Measurements from ENCODE around the gene DNAH10.
"Not testable (repeated sequence)": the region's sequence is repeated elsewhere in the genome, so short reads cannot be mapped to it uniquely, and the experiment has no call there.

Gene DNAH10

DNA sequence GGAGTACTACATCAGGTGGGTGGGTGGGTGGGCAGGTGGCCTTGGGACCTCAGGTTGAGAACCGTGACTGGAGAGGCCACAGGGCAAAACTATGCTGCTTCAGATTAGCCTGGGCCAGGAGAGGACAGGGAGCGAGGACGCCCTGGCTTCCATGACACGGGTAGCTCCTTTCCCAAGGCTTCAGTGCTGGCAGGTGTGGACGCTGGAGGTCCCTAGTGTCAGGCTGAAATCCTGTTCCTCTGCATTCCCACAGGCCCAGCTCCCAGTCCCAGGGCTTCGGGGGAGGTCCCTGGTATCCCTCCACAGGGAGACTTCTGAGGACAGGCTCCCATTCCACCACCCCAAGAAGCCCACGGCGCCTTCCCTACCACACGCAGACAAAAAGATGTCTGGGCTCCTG, 178.9 kb downstream of the DNAH10 start:
- Histone ChIP-seq H3K36me3 (ENCODE audit: control insufficient read depth, low read depth, low read length) (no peaks in the 10 kb centered on the region), H3K27me3 (ENCODE audit: control insufficient read depth, insufficient read depth, low read length) (peaks cover 5% of the 10 kb centered on the region), H3K27ac (ENCODE audit: low read length) (no peak overlapping the region), H3K9me3 (ENCODE audit: control insufficient read depth, low read depth, low read length) (no peaks in the 10 kb centered on the region), H3K4me3 (ENCODE audit: low read length) (no peak overlapping the region), H3K9ac (ENCODE audit: low read length) (no peak overlapping the region), H3K4me1 (ENCODE audit: control insufficient read depth, low read depth, low read length) (no peaks in the 10 kb centered on the region)

DNA sequence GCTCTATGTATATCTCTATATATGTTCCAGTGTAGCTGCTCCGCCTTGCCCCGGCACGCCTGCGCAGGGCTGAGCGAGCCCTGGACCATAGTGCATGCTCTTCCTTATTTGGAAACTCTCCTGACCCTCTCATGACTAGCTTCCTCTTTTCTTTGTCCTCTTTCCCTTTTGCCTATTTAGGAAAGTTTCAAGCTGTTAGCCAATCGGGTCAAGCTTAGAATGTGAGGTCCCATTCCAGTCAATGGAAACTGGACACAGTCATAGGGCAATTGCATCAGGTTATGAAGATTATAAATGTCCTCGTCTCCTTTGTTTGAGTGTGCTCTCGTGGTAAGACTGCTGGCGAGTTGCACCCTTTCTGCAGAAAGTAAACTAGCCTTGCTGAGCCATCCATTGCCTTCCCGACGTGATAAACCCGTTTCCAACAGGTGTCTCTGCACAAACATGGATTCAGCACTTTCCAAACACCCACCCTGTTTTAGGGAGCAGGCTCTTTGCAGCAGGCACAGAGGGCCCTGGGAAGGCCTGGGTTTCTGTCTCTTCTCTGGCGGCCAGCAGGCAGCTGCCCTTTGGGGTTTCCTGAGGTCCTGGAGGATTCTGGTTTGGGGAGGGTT, 179.6 kb downstream of the DNAH10 start:
- Histone ChIP-seq H3K4me3 (ENCODE audit: low read length) (no peak overlapping the region), H3K36me3 (ENCODE audit: control insufficient read depth, low read depth, low read length) (no peaks in the 10 kb centered on the region), H3K9ac (ENCODE audit: low read length) (no peak overlapping the region), H3K4me1 (ENCODE audit: control insufficient read depth, low read depth, low read length) (no peaks in the 10 kb centered on the region), H3K27me3 (ENCODE audit: control insufficient read depth, insufficient read depth, low read length) (peaks cover 5% of the 10 kb centered on the region), H3K27ac (ENCODE audit: low read length) (no peak overlapping the region), H3K9me3 (ENCODE audit: control insufficient read depth, low read depth, low read length) (no peaks in the 10 kb centered on the region)

GRCh38 chr12:123942238-123942653, 180.1 kb downstream of the DNAH10 start:
- Histone ChIP-seq H3K4me1 (ENCODE audit: control insufficient read depth, low read depth, low read length) (no peaks in the 10 kb centered on the region), H3K9ac (ENCODE audit: low read length) (no peak overlapping the region), H3K27me3 (ENCODE audit: control insufficient read depth, insufficient read depth, low read length) (peaks cover 5% of the 10 kb centered on the region), H3K4me3 (ENCODE audit: low read length) (no peak overlapping the region), H3K27ac (ENCODE audit: low read length) (no peak overlapping the region), H3K36me3 (ENCODE audit: control insufficient read depth, low read depth, low read length) (no peaks in the 10 kb centered on the region), H3K9me3 (ENCODE audit: control insufficient read depth, low read depth, low read length) (no peaks in the 10 kb centered on the region)

GRCh38 chr12:123942911-123943648, 181.0 kb downstream of the DNAH10 start:
- Histone ChIP-seq H3K9ac (ENCODE audit: low read length) (no peak overlapping the region), H3K27me3 (ENCODE audit: control insufficient read depth, insufficient read depth, low read length) (peaks cover 5% of the 10 kb centered on the region), H3K27ac (ENCODE audit: low read length) (no peak overlapping the region), H3K9me3 (ENCODE audit: control insufficient read depth, low read depth, low read length) (no peaks in the 10 kb centered on the region), H3K4me1 (ENCODE audit: control insufficient read depth, low read depth, low read length) (no peaks in the 10 kb centered on the region), H3K4me3 (ENCODE audit: low read length) (no peak overlapping the region), H3K36me3 (ENCODE audit: control insufficient read depth, low read depth, low read length) (no peaks in the 10 kb centered on the region)

DNA sequence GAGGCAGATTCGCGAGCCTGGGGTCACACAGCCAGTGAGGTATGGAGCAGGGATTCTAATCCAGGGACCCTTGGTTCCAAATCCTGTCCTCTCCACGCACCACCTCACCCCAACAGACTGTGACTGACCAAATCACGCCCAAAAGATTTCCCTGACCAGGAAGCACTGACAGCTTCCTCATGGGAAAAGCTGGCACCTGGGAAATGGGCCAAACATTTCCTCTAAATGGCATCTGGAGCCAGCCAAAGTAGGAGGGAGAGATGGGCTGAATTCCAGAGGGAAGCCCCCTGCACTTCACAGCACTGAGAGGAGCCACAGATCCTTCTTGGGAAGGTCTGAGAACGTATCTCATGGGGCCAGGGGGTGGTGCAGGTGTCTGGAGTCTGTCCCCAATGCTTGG, 181.7 kb downstream of the DNAH10 start:
- Histone ChIP-seq H3K27me3 (ENCODE audit: control insufficient read depth, insufficient read depth, low read length) (peaks cover 5% of the 10 kb centered on the region), H3K9me3 (ENCODE audit: control insufficient read depth, low read depth, low read length) (no peaks in the 10 kb centered on the region), H3K4me3 (ENCODE audit: low read length) (no peak overlapping the region), H3K9ac (ENCODE audit: low read length) (no peak overlapping the region), H3K36me3 (ENCODE audit: control insufficient read depth, low read depth, low read length) (no peaks in the 10 kb centered on the region), H3K4me1 (ENCODE audit: control insufficient read depth, low read depth, low read length) (no peaks in the 10 kb centered on the region), H3K27ac (ENCODE audit: low read length) (no peak overlapping the region)

DNA sequence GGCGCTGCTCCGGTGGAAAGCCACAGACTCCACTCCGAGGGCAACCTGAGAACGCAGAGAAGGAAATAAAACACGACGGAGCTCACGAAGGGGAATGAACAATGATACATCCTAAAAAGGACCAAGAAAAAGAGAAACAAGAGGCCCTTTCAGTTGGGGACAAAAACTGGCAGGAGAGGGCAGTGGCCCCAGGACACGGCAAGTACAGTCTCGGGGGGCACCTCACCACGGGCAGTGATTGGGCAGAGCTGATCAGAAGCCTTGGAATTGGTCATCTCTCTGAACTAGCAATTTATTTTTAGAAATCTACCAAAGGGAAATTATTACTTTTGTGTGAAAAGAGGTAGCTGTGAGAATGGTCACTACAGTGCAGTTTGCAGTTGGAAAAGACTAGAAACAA, 182.6 kb downstream of the DNAH10 start:
- no peak overlapping the region for H3K27ac ChIP-seq (ENCODE audit: low read length)
- no peaks in the 10 kb centered on the region for H3K36me3 ChIP-seq (ENCODE audit: control insufficient read depth, low read depth, low read length)
- peaks cover 9% of the 10 kb centered on the region for H3K27me3 ChIP-seq (ENCODE audit: control insufficient read depth, insufficient read depth, low read length)
- H3K4me3 ChIP-seq (ENCODE audit: low read length), result no peak overlapping the region
- no peaks in the 10 kb centered on the region for H3K9me3 ChIP-seq (ENCODE audit: control insufficient read depth, low read depth, low read length)
- H3K4me1 ChIP-seq (ENCODE audit: control insufficient read depth, low read depth, low read length), result no peaks in the 10 kb centered on the region
- no peak overlapping the region for H3K9ac ChIP-seq (ENCODE audit: low read length)

DNA sequence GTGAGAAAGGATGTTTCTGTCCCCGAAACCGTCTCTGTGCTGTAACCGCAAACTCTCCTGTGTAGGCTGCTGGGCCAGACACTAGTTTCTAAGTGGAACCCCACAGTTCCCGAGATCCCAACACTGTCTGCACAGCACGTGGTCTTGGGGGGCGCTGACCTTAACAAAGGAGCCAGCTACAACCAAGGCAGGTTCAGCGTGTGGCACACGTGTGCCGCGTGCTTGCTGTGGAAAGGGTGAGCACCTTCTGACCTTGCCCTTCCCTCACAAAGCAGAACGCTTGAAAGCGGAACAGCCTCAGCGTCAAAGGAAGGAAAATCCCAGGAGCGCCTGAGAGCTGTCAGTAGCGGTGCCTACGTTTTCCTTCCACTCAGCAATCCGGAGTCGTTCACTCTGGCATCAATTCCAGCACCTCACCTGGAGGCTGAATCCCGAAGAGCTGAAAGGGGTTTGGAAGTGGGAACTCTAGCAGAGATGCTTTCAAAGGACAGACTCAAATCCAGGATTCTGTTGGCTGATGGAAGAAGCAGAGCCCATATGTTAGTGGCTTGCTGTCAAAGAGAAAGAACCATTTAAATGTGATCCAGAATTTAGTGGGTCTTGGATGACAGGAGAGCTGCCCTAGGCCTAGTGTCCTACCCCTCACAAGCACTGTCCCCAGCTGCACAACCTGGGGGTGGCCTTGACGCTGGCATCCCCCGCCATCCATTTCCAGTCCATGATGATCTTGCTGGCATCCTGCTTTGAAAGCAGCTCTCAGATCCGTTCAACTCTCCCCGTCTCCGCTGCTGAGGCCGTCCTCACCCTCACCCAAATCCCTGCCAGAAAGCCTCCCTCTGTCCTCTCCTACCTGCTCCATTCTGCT, 183.4 kb downstream of the DNAH10 start:
- Histone ChIP-seq H3K4me1 (ENCODE audit: control insufficient read depth, low read depth, low read length) (no peaks in the 10 kb centered on the region), H3K27me3 (ENCODE audit: control insufficient read depth, insufficient read depth, low read length) (peaks cover 9% of the 10 kb centered on the region), H3K4me3 (ENCODE audit: low read length) (no peak overlapping the region), H3K9ac (ENCODE audit: low read length) (no peak overlapping the region), H3K36me3 (ENCODE audit: control insufficient read depth, low read depth, low read length) (no peaks in the 10 kb centered on the region), H3K27ac (ENCODE audit: low read length) (no peak overlapping the region), H3K9me3 (ENCODE audit: control insufficient read depth, low read depth, low read length) (no peaks in the 10 kb centered on the region)

GRCh38 chr12:123946152-123946515, 184.0 kb downstream of the DNAH10 start:
- Histone ChIP-seq H3K27me3 (ENCODE audit: control insufficient read depth, insufficient read depth, low read length) (peaks cover 9% of the 10 kb centered on the region), H3K9ac (ENCODE audit: low read length) (no peak overlapping the region), H3K27ac (ENCODE audit: low read length) (no peak overlapping the region), H3K9me3 (ENCODE audit: control insufficient read depth, low read depth, low read length) (no peaks in the 10 kb centered on the region), H3K4me3 (ENCODE audit: low read length) (no peak overlapping the region), H3K36me3 (ENCODE audit: control insufficient read depth, low read depth, low read length) (no peaks in the 10 kb centered on the region), H3K4me1 (ENCODE audit: control insufficient read depth, low read depth, low read length) (no peaks in the 10 kb centered on the region)

DNA sequence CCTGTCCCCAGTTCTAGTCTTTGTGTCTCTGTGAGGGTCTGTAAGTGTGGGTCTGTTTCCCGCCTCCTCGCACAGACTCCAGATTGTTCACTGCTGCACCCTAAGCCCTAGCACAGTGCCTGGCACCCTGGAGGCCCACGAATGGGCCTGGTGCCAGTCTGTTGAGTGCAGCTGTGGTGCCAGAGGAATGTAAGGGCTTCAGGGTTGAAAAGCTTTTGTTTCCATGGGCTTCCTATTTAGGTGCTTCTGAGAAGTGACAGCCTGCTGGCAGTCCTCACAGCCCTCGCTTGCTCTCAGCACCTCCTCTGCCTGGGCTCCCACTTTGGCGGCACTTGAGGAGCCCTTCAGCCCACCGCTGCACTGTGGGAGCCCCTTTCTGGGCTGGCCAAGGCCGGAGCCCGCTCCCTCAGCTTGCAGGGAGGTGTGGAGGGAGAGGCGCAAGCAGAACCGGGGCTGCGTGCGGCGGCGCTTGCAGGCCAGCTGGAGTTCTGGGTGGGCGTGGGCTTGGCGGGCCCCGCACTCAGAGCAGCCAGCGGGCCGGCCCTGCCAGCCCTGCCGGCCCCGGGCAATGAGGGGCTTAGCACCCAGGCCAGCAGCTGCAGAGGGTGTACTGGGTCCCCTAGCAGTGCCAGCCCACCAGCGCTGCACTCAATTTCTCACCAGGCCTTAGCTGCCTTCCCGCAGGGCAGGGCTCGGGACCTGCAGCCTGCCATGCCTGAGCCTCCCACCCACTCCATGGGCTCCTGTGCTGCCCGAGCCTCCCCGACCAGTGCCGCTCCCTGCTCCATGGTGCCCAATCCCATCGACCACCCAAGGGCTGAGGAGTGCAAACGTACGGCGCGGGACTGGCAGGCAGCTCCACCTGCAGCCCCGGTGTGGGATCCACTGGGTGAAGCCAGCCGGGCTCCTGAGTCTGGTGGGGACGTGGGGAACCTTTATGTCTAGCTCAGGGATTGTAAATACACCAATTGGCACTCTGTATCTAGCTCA, 184.7 kb downstream of the DNAH10 start:
- H3K4me1 ChIP-seq (ENCODE audit: control insufficient read depth, low read depth, low read length); H3K36me3 ChIP-seq (ENCODE audit: control insufficient read depth, low read depth, low read length); H3K9me3 ChIP-seq (ENCODE audit: control insufficient read depth, low read depth, low read length); H3K27me3 ChIP-seq (ENCODE audit: control insufficient read depth, insufficient read depth, low read length); H3K4me3 ChIP-seq (ENCODE audit: low read length); H3K27ac ChIP-seq (ENCODE audit: low read length); H3K9ac ChIP-seq (ENCODE audit: low read length): not testable (repeated sequence)

DNA sequence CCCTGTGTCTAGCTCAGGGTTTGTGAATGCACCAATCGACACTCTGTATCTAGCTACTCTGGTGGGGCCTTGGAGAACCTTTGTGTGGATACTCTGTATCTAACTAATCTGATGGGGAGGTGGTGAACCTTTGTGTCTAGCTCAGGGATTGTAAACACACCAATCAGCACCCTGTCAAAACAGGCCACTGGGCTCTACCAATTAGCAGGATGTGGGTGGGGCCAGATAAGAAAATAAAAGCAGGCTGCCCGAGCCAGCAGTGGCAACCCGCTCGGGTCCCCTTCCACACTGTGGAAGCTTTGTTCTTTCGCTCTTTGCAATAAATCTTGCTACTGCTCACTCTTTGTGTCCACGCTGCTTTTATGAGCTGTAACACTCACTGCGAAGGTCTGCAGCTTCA, 185.4 kb downstream of the DNAH10 start:
- H3K9me3 ChIP-seq (ENCODE audit: control insufficient read depth, low read depth, low read length); H3K4me3 ChIP-seq (ENCODE audit: low read length); H3K36me3 ChIP-seq (ENCODE audit: control insufficient read depth, low read depth, low read length); H3K4me1 ChIP-seq (ENCODE audit: control insufficient read depth, low read depth, low read length); H3K27ac ChIP-seq (ENCODE audit: low read length); H3K27me3 ChIP-seq (ENCODE audit: control insufficient read depth, insufficient read depth, low read length); H3K9ac ChIP-seq (ENCODE audit: low read length): not testable (repeated sequence)

DNA sequence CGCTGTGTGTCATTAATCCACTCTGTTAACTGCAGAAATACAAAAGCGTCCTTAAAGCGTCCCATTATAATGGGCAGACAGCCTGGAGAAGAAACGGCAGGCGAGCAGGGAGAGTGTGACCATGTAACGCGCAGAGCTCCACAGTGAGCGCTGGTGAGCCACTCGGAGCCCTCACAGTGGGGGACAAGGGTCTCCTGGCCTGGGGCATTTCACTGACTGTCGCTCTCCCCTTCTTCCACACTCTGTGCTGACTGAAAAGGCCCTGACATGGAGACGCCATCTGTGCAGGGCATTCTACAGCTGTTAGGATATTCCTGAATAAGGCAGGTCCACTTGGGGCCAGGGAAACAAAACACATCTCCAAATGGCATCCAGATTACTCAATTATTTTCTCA, 186.3 kb downstream of the DNAH10 start:
- H3K4me1 ChIP-seq (ENCODE audit: control insufficient read depth, low read depth, low read length), result no peaks in the 10 kb centered on the region
- H3K27me3 ChIP-seq (ENCODE audit: control insufficient read depth, insufficient read depth, low read length), result peaks cover 9% of the 10 kb centered on the region
- H3K4me3 ChIP-seq (ENCODE audit: low read length), result no peak overlapping the region
- H3K27ac ChIP-seq (ENCODE audit: low read length), result no peak overlapping the region
- no peaks in the 10 kb centered on the region for H3K9me3 ChIP-seq (ENCODE audit: control insufficient read depth, low read depth, low read length)
- H3K9ac ChIP-seq (ENCODE audit: low read length), result no peak overlapping the region
- no peaks in the 10 kb centered on the region for H3K36me3 ChIP-seq (ENCODE audit: control insufficient read depth, low read depth, low read length)

All from iPS-18a (cell line).